Hepatocyte (in vitro differentiated cells): Measurements from ENCODE around the gene EFCAB6.

ENCODE experiments used
- EZH2 ChIP-seq: fragments of 200-600 bp; sonication (generic); IDR thresholded peaks from 2 replicates; pipeline ENCODE4 v1.6.1; 2016; ENCODE audit warnings: antibody characterized with exemption, mild to moderate bottlenecking, borderline replicate concordance
- TF ChIP-seq, protein P1 (sequence below): fragments of 200-600 bp; sonication (generic); IDR thresholded peaks from 2 replicates; pipeline ENCODE4 v1.5.1; 2016; ENCODE audit warnings: antibody characterized with exemption, mild to moderate bottlenecking; ENCODE audit not compliant: poor library complexity

- TF ChIP-seq, protein P1, sequence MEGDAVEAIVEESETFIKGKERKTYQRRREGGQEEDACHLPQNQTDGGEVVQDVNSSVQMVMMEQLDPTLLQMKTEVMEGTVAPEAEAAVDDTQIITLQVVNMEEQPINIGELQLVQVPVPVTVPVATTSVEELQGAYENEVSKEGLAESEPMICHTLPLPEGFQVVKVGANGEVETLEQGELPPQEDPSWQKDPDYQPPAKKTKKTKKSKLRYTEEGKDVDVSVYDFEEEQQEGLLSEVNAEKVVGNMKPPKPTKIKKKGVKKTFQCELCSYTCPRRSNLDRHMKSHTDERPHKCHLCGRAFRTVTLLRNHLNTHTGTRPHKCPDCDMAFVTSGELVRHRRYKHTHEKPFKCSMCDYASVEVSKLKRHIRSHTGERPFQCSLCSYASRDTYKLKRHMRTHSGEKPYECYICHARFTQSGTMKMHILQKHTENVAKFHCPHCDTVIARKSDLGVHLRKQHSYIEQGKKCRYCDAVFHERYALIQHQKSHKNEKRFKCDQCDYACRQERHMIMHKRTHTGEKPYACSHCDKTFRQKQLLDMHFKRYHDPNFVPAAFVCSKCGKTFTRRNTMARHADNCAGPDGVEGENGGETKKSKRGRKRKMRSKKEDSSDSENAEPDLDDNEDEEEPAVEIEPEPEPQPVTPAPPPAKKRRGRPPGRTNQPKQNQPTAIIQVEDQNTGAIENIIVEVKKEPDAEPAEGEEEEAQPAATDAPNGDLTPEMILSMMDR, result no peak
- TF ChIP-seq EZH2, result no peak
Measured at GRCh38 chr22:43833286-43834240, 21.5 kb upstream of the EFCAB6 start.
